ENCODE measurements around the gene TLR9. TPM values are rescaled to one million over a fixed set of nuclear protein-coding genes. Genes with fewer than 3 reads are reported as not detected.

The TLR9 gene
- total RNA-seq, 1 experiment from 2014 or later = not detected

- peaks cover 87% of the 10 kb centered on the region for H3K36me3 Mint-ChIP-seq
- H3K27me3 Mint-ChIP-seq (ENCODE audit: low read depth) = no peaks in the 10 kb centered on the region
- no peak for TF ChIP-seq RORB (CRISPR knock-in tag; IDR thresholded peaks at IDR 0.05)
- TF ChIP-seq PRDM15 (CRISPR knock-in tag; IDR thresholded peaks at IDR 0.05) = no peak
- TF ChIP-seq SP1 (CRISPR knock-in tag; conservative IDR thresholded peaks at IDR 0.05) = no peak
- TF ChIP-seq USF2 (CRISPR knock-in tag; IDR thresholded peaks at IDR 0.05) = no peak
- no peak for TF ChIP-seq ZNF671 (CRISPR knock-in tag; IDR thresholded peaks at IDR 0.05)
- no peak for TF ChIP-seq ESRRA (CRISPR knock-in tag; IDR thresholded peaks at IDR 0.05; ENCODE audit: borderline replicate concordance)
- TF ChIP-seq ZNF532 (CRISPR knock-in tag; IDR thresholded peaks at IDR 0.05; ENCODE audit: borderline replicate concordance) = no peak
- TF ChIP-seq TEAD1 (CRISPR knock-in tag; IDR thresholded peaks at IDR 0.05) = no peak
- no peak for TF ChIP-seq ETV6 (CRISPR knock-in tag; IDR thresholded peaks at IDR 0.05)
- TF ChIP-seq FOXK1 (CRISPR knock-in tag; IDR thresholded peaks at IDR 0.05) = no peak
- TF ChIP-seq JAZF1 (CRISPR knock-in tag; IDR thresholded peaks at IDR 0.05) = no peak
- TF ChIP-seq RELA (CRISPR knock-in tag; IDR thresholded peaks at IDR 0.05; ENCODE audit: borderline replicate concordance) = no peak
- no peak for TF ChIP-seq OVOL2 (CRISPR knock-in tag; IDR thresholded peaks at IDR 0.05; ENCODE audit: borderline replicate concordance)
- DNase-seq (ENCODE audit: low spot score) (no peak), ATAC-seq (no peak)
- H3K27ac Mint-ChIP-seq = no peak overlapping the region
- CTCF ChIA-PET = interaction anchor here (1.0 to 1.2 kb wide), 2 partner anchors 26 to 38 kb away, joined by 3 to 4 read pairs; no protein-coding TSS in a partner anchor
- H3K4me1 Mint-ChIP-seq = no peaks in the 10 kb centered on the region
- H3K4me3 Mint-ChIP-seq = no peak overlapping the region
- no peaks in the 10 kb centered on the region for H3K9me3 Mint-ChIP-seq
- POLR2A ChIA-PET = no interaction called here
These were observed 32.5 kb upstream of the TLR9 start for GRCh38 chr3:52257911-52258310.

GRCh38 chr3:52256622-52257021 is 31.2 kb upstream of the TLR9 start:
- Mint-ChIP-seq H3K27me3 (ENCODE audit: low read depth) (no peaks in the 10 kb centered on the region), H3K9me3 (no peaks in the 10 kb centered on the region), H3K4me1 (no peaks in the 10 kb centered on the region), H3K4me3 (no peak overlapping the region), H3K36me3 (peaks cover 81% of the 10 kb centered on the region), H3K27ac (no peak overlapping the region)
- no peak for DNase-seq (ENCODE audit: low spot score)
- ChIA-PET CTCF (interaction anchor here (0.8 to 1.6 kb wide), 2 partner anchors 36 to 128 kb away, joined by 3 to 4 read pairs; no protein-coding TSS in a partner anchor), POLR2A (no interaction called here)
- ATAC-seq = no peak
- TF ChIP-seq PREB (CRISPR knock-in tag; IDR thresholded peaks at IDR 0.05; ENCODE audit: borderline replicate concordance) = no peak
- no peak for TF ChIP-seq ZNF423 (CRISPR knock-in tag; IDR thresholded peaks at IDR 0.05)
- no peak for TF ChIP-seq ZNF416 (CRISPR knock-in tag; IDR thresholded peaks at IDR 0.05)
- no peak for TF ChIP-seq MXD4 (CRISPR knock-in tag; IDR thresholded peaks at IDR 0.05; ENCODE audit: borderline replicate concordance)
- no peak for TF ChIP-seq ZBTB21 (CRISPR knock-in tag; IDR thresholded peaks at IDR 0.05; ENCODE audit: borderline replicate concordance)
- no peak for TF ChIP-seq MYBL2 (CRISPR knock-in tag; IDR thresholded peaks at IDR 0.05)
- no peak for TF ChIP-seq CTCF (IDR thresholded peaks at IDR 0.05)
- TF ChIP-seq GRHL2 (CRISPR knock-in tag; IDR thresholded peaks at IDR 0.05; ENCODE audit: insufficient replicate concordance, severe bottlenecking) = no peak
